T-helper 2 cell treated with Interferon-gamma antibody and Interleukin-4, amounts not matched to agents 100 ng/mL and 5 ng/mL, for 36 hours (primary cell): ENCODE results near the gene STX18. TPM values are rescaled to one million over a fixed set of nuclear protein-coding genes. Genes with fewer than 3 reads are reported as not detected.
"Not testable (repeated sequence)": the region's sequence is repeated elsewhere in the genome, so short reads cannot be mapped to it uniquely, and the experiment has no call there.

Source experiments
- intact Hi-C: fragments of 100-400 bp; cut with micrococcal nuclease; formaldehyde crosslinking; loops from one replicate; pipeline ENCODE4 v1.15.1; 2023
- total RNA-seq: library from RNA; stranded (reverse); gene quantifications from 2 replicates; pipeline ENCODE4 v1.2.3, GENCODE V29; 2022

The STX18 gene
- total RNA-seq, 1 donor from 2014 or later: 21.8 TPM

DNA sequence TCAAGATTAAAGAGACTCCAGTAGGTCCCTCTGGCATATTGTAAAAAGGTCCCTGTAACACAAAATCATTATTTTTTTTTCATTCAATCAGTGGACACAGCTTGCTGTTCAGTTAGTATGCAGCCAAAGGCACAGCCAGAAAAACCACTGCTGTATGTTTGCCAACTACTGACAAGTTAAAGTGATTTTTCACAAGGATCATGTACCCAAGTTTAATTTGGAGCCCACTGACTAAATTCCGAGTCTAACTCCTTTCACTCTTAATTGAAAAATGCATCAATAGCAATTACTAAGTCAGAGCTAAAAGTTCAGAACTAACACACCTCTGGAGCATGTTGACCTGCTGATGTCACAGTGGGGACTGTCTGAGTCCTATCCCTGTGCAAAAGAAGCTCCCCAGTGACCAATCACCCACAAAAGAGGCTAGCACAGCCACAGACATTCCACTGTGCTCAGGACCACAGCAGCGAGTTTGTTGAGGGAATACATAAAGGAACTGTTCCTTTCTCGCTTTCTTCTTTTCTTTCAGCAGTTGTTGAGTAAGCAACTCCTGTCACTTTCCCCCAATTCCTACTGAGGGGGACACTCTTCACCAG, 60.4 kb downstream of the STX18 start:
- intact Hi-C loops: loop anchor here (10.0 kb wide), 1 partner anchor 513 kb away; no protein-coding TSS in a partner anchor

DNA sequence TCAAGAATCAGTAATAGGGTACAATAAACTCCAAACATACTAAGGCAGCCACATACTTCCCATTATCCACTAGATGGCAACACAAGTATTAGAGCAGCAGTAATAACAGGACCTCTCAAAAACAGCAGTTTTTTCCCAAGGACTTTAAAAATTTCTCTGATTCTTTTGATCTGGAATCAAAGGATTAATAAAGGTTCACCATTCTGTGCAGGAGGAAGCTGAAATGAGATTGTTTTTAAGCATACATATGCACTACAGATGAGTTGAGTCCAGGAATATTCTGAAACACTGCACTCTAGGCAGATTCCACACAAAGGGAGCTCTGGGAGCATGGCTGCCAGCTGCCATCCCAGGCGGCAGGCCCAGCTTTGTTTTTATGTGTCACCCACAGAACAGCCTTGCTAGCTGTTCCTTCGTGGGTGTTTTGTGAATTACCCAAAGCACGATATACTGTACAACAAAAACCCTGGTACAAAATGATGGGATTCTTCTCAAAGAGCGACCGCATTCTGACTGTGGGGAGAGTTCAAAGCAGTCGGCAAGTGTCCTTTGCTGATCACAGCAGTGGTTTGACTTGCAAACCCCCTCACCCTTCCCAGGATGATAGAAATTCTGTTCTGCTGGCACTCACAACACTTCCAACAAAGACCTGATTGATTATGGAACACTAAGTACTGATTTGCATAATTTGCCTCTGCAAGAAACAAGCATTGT, 61.0 kb downstream of the STX18 start:
- intact Hi-C loops: loop anchor here (10.0 kb wide), 1 partner anchor 514 kb away; no protein-coding TSS in a partner anchor

DNA sequence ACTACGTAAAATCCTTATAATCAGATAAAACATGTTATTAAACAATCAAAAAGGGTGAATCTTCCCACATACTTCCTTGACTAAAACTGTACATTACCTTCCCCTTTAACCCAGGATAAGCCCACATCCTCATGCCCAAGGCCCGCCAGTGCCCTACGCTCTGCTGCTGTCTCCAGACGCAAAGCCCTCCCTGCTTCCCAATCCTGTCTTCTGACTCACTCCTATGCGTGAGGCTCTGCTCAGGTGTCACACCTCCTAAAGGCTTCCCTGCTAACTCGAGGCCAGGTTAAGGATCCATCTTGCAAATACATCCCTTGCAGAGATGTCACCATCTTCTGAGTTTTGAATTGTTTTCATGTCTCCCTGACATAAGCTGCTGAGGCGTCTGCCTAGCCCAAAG, 61.6 kb downstream of the STX18 start:
- intact Hi-C loops: loop anchor here (10.0 kb wide), 1 partner anchor 515 kb away; no protein-coding TSS in a partner anchor

DNA sequence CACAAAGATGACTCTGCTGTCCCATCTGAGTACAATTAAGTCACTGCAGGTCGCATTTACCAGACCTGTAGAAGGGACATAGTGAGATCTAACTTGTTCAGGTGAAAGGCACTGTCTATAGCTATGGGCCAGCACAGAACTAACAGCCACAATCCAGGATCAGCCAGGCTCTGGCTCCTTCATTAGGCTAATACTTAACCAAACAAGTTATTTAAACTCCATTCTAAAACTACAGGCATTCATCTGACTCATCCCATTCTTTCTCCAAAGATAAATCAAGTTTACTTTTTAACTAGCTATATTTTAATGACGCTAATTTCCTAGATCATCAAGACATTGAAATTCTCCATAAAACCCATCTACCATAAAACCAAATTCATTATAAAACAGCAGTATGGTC, 62.5 kb downstream of the STX18 start:
- intact Hi-C loops: no loop called here

DNA sequence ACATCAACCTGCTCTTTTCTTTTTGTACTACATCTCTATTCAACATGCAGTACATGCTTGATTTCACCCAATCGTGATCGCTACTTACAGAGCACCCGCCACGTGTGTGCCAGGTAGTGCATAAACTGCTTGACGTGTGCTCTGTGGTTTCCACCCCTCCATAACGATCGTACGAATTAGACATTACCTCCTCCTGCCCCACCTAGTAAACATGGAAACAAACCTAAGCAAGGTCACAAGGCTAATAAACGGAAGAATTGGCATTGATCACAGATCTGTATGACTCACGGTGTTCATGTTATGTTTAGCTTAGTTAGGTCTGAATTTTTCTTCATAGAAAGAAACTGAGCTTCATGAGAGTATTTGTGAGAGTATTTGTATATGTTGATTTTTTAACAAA, 64.1 kb downstream of the STX18 start:
- intact Hi-C loops: no loop called here

DNA sequence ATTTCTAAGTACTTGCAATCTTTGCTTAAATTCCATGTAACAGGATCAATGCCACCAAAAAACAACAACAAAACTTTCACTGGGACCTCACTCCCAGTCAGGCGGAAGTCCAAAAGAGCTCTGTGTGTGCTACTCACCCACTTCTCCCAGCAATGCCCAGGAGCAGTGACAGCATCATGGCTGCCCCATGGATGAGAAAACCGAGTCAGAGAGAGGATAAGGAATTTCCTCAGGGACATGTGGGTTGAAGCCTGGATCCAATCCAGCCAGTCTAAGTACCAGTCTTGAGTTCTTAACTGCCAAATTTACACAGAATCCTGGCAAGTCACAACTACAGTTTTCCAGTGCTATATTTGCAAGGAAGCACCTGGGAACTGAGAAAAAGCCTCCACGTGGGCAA, 64.5 kb downstream of the STX18 start:
- intact Hi-C loops: no loop called here

DNA sequence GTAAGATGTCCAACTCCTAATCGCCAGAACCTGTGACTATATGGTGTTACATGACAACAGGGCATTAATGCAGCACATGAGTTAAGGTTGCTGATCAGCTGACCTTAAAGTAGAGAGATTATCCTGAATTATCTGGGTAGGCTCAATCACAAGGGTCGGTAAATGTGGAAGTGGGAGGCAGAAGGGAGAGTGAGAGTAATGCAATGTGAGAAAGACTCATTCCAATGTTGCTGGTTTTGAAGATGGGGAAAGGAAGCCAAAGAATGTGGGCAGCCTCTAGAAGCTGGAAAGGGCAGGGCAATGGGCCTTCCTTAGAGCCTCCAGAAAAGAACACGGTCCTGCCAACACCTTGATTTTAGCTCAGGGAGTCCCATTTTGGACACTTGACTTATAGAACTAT, 67.4 kb downstream of the STX18 start:
- intact Hi-C loops: no loop called here

DNA sequence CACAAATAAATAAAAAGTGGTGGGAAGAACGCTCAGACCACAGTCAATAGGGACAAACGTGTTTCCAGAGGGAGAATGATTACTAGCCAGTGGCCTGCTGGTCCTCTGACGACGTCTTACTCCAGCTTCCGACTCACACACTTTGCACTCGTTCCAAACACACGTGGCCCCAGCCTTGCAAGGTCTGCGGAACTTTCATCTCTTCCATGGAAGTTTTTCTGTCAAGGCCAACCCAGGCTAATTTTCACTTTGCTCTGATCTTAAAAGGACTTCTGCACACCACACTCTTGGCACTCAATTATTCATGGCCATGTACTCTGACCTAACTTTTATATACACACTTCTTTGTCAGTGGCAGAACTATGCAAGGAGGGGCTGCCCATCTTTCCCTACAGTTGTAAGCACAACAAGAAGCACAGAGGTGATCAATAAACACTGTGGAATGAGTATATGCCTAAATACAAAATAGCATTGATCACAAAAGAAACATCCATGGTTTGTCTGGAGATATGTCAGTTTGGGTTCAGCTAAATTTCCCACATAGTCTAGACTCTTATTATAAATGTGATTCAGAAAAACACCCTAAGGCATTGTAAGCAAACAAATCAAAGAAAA, 69.4 kb downstream of the STX18 start:
- intact Hi-C loops: no loop called here

DNA sequence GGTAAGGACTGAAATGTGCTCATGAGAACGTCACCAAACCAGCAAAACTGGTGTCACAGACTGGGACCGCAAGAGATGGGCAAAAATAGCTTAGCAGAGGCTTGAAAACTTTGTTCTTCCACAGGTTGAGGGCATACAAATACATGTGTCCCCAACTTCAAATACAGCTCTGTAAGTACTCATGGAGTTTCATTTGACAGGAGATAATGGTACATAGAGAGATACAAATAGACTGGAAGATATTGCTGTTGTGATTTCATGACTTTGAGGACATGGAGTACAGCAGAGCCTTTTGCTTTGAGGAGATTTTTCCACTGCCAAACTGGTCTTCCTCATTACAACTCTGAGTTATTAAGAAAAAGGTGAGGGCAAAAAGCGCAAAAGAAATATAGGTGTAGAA, 70.7 kb downstream of the STX18 start:
- intact Hi-C loops: no loop called here

DNA sequence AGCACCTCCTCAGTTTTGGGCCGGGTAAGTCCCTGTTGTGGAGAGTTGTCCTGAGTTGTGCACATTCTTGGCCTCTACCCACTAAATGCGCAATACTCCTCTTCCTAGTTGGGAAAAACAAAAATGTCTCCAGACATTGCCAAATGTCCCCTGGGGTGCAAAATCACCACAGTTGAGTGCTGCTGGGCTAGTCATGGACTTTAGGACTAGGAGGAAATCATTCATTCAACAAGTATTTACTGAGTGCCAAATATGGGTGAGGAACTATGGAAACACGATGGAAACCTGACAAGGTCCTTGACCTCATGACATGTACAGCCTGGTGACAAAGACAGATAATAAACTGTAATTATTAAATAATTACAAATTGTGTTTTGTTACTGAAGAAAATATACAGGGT, 71.6 kb downstream of the STX18 start:
- intact Hi-C loops: no loop called here

DNA sequence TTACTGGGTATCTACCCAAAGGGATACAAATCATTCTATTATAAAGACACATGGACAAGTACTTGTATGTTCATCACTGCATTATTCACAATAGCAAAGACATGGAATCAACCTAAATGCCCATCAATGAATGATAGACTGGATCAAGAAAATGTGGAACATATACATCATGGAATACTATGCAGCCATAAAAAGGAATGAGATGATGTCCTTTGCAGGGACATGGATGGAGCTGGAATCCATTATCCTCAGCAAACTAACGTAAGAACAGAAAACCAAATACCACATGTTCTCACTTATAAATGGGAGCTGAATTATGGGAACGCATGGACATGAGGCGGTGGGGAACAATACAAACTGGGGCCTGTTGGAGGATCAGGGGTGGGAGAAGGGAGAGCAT, 76.6 kb downstream of the STX18 start:
- intact Hi-C loops: not testable (repeated sequence)

DNA sequence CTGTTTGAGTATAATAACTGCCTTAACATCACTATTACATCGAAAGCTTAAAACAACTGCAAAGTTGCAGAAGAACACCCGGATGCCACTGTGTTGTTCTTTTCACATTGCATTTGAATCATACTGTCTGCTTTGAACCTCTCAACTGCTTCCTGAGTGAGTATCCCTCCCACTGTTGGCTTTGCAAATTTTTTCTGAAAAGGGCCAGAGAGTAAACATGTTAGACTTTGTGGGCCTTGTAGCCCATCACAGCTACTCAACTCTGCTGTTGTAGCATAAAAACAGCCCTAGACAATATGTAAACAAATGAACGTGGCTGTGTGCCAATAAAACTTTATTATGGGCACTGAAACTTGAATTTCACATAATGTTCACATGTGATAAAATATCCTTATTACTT, 78.9 kb downstream of the STX18 start:
- intact Hi-C loops: no loop called here

DNA sequence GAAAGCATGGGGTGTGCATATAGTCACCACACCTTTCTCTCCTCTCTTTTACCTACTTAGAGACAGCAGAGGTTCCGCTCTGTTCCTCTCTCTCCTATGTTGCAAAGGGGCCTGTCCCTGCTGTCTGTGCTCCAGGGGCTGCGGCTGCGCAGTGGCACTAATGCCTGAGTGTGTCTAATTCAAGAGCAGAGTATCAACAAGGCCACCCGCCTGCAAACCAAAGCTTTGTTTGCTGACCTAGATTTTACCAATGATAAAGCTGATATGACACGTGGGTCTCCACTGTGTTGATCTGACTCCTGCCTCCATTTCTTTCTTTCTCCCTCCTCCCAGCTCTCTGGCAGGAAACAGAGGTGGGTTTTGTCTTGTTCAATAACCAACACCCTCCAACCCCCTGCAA, 80.0 kb downstream of the STX18 start:
- intact Hi-C loops: no loop called here

DNA sequence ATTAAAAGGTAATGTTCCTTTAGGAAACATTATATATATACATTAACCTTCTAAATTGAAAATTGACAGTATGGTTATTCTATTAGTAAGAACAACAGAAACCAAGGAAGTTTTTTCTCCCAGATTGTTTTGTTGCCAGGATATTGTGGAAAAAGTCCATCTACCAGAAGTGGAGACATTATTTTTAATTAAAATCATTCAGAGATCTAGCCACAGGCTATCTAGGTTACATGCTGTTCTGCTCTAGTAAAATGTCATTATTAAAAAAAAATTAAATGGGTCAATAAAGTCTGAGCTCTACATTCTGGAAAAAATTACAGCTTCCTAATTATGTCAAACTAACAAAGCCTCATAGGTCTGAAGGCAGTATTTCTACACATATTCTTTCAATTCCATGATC, 80.7 kb downstream of the STX18 start:
- intact Hi-C loops: no loop called here

DNA sequence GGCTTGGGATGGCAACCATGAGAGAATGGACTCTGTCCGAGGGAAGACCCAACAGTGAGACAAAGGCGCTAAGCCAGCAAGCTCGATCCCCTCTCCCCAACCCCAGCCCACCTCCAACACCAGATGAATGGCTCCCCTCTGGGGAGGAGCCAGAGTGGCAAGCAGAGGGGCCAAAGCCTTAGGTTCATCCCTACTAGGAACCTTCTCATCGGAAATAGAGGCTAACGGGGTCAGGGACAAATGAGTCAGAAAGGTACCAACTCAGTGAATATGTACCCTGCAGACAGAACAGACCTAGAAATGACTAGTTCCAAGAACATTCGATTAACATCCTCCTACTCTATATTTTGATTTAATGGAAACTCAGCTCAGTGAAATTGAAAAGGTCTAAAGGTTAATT, 81.1 kb downstream of the STX18 start:
- intact Hi-C loops: no loop called here

DNA sequence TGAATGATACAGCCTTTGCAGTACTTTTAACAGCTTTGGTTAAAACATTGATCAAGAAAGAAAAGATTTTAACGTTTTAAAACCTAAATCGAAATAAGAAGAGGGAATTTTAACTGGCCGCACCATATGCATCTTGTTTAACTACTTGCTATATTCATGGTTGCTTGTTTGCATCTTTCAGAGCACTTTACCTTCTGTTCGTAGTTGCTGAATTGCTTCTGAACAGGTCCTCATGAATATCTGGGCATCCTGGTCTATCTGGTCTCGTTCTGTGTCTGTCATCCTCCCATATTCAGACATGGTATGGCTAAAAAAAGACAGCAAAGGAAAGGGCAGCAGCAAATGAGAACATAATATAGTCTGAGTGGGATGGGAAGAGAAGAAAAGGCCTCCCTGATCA, 82.7 kb downstream of the STX18 start:
- intact Hi-C loops: no loop called here

DNA sequence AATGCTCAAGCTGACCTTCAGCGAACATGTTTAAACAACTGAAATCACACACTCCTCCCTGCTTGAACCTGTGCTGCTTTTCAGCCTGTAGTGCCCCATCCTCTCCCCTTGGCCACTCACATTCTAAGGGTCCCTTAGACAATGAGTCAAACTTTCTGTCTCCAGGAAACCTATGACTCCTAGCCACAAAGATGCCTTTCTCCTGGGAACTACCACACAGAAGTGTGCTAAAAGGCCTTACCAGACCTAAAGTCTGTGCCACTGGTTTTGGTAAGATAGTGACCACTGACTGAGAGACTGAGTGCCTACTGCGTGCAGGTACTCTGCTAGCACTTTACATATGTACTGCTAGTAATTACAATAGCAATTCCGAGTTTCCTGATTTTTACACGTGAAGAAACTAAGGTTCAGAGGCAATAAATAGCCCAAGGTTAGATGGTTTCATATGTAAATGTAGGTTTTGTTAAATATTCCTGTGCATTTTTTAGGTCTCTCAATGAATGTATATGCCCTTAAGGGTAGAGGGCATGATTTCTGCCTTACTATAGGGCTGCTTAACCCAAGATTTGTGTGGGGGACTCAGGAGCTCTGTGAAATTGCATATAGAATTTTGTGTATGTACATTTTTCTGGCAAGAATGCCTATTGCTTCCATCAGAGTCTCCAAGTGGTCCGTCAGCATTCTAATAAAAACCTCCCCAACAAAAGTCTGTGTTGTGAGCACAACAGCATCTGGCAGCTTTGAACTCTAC, 83.9 kb downstream of the STX18 start:
- intact Hi-C loops: no loop called here

DNA sequence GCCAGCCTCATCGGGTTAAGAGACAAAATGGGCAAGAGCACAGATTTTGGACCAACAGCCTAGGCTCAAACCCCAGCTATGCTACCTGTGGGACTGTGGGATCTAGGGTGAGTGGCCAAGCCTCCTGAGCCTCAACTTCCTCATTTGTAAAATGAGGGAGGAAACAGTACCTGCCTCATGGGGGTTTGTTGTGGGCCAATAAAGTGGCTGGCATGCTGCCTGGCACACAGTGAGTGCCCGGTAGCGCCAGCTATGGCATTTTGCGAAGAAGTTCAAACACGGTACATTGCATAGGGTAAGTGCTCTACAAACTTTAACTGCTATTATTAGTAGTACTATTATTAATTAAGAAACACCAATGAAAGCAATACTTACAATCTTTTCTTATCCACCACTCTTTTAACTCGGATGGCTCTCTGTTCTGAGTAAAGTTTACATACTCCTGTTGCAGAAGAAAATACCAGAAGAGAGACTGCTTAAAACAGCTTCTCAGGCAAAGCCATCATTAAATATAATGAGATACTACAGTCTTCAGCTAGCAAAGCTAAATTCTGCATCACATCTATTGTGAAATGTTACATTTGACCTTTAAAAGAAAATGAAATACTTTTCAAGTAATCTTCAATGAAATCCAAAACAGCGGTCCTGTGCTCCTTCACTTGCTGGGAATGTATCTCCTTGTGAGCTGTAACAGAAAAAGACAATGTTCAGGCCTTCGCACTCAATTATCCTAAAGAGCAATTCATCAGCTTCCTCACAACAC, 84.9 kb downstream of the STX18 start:
- intact Hi-C loops: no loop called here

DNA sequence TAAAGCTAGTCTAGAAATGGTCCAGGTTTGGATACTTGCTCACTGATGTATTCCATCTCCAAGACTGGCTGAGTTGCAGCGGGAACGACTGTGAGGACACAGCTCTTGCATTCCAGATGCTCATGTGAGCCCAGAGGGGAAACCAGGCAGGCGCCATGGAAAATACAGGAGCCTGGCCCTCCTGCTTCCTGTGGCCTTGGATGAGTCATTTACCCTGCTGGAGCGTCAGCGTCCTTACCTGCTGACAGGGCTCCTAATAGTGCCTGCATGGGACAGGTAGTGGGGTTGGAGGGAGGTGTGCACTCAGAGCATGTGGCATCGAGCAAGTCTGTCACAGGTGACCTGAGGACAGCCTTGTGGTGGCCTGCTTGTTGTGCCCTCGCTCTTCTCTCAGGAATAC, 85.5 kb downstream of the STX18 start:
- intact Hi-C loops: no loop called here

DNA sequence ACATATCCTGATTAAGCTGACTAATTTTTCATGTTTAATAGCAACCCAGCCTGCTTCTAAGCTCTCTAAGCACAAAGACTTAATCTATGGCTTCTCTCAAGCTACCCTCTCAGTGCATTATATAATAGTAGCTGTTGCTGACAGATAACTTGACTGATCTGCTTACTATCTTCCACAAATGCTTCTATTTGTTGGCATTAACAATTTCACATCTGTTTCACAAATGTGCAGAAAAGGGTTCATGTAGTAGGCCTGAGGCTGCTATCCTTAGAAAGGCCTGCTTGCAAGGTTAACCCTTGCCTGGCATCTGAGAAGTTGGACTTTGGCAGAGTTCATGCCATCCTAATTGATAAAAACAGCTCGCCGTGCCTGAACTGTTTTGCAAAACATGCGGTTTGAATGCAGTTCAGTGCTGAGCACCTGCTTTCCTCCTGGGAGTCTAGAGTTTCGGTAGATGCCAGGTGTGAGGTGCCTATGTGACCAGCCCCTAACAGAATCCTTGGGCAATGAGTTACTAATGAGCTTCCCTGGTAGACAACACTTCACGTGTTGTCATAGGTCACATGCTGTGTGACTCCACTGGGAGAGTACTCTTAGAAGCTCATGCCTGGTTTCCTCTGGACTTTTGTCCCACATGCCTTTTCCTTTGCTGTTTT, 86.5 kb downstream of the STX18 start:
- intact Hi-C loops: no loop called here

DNA sequence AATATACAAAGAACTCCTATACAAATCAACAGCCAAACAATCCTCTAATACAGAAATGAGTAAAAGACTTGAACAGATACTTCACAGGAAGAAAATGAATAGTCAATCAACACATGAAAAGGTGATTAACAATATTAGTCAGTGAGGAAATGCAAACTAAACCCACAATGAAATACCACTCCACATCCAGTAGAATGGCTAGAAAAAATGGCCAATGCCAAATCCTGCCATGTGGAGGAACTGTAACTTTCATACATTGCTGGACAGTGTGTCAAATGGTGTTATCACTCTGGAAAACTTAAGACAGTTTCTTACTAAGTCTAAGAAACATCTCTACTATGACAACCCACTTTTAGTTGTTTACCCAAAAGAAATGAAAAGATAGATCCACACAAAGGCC, 95.4 kb downstream of the STX18 start:
- intact Hi-C loops: no loop called here
